A673 (cell line): Measurements from ENCODE around the gene ALOX12. TPM values are rescaled to one million over a fixed set of nuclear protein-coding genes. Genes with fewer than 3 reads are reported as not detected.

ENCODE experiments used
- BruUV-seq: library from RNA; stranded (reverse); fragments of 400-500 nt; replicated peaks from 2 replicates; lab custom pipeline; 2021; lab: Mats Ljungman, UMichigan
- CTCF ChIA-PET: fragments of 300-600 bp; sonication (Branson Sonifier 250); formaldehyde crosslinking; loops from one replicate; lab custom pipeline; 2022; ENCODE audit warnings: antibody characterized with exemption; lab: Charles Lee
- POLR2A ChIA-PET: fragments of 300-600 bp; sonication (Branson Sonifier 250); formaldehyde crosslinking; loops from one replicate; lab custom pipeline; 2022; ENCODE audit warnings: antibody characterized with exemption; ENCODE audit not compliant: low non-redundant PET; lab: Charles Lee
- DNase-seq: peaks from one replicate; pipeline ENCODE4 v3.0.0-alpha.2; 2015; ENCODE audit warnings: low spot score
- H3K27ac ChIP-seq: fragments of 200-600 bp; sonication (generic); 2 replicates; pipeline ENCODE4 v1.5.1; 2016; ENCODE audit warnings: mixed run types, low read depth, mild to moderate bottlenecking, mixed read lengths, antibody characterized with exemption, low read length; ENCODE audit not compliant: poor library complexity, severe bottlenecking
- H3K27me3 ChIP-seq: fragments of 200-600 bp; sonication (generic); replicated peaks from 2 replicates; pipeline ENCODE4 v1.6.1; 2017; ENCODE audit warnings: mixed run types, low read depth, mild to moderate bottlenecking, mixed read lengths, antibody characterized with exemption, low read length; ENCODE audit not compliant: insufficient read depth, poor library complexity
- H3K36me3 ChIP-seq: fragments of 200-600 bp; sonication (generic); 2 replicates; pipeline ENCODE4 v1.6.1; 2016; ENCODE audit warnings: mixed run types, mild to moderate bottlenecking, mixed read lengths, antibody characterized with exemption, low read length; ENCODE audit not compliant: insufficient read depth, poor library complexity, severe bottlenecking
- H3K4me1 ChIP-seq: fragments of 200-600 bp; sonication (generic); 2 replicates; pipeline ENCODE4 v1.6.1; 2017; ENCODE audit warnings: mixed run types, mild to moderate bottlenecking, mixed read lengths, antibody characterized with exemption, low read length; ENCODE audit not compliant: insufficient read depth, poor library complexity, severe bottlenecking
- H3K4me3 ChIP-seq: fragments of 200-600 bp; sonication (generic); 2 replicates; pipeline ENCODE4 v1.5.1; 2016; ENCODE audit warnings: low read depth, mixed run types, mild to moderate bottlenecking, mixed read lengths, low read length; ENCODE audit not compliant: poor library complexity, severe bottlenecking
- H3K9me3 ChIP-seq: fragments of 200-600 bp; sonication (generic); 2 replicates; pipeline ENCODE4 v1.6.1; 2016; ENCODE audit warnings: mixed run types, low read depth, mild to moderate bottlenecking, mixed read lengths, antibody characterized with exemption, low read length; ENCODE audit not compliant: poor library complexity, severe bottlenecking
- EZH2 ChIP-seq: fragments of 200-600 bp; sonication (generic); IDR thresholded peaks from 2 replicates; pipeline ENCODE4 v1.6.1; 2017; ENCODE audit warnings: borderline replicate concordance, low read depth, mild to moderate bottlenecking, mixed read lengths, antibody characterized with exemption, low read length; ENCODE audit not compliant: poor library complexity, severe bottlenecking
- intact Hi-C: fragments of 100-400 bp; cut with micrococcal nuclease; formaldehyde crosslinking; loops from one replicate; pipeline ENCODE4 v1.10.0; 2022; ENCODE audit not compliant: unreplicated experiment
- total RNA-seq: library from RNA; stranded (reverse); gene quantifications from 2 replicates; pipeline ENCODE4 v1.2.3, GENCODE V29; 2021
- TF ChIP-seq, protein P1 (sequence below): fragments of 300-800, 200-600 bp; sonication (generic); conservative IDR thresholded peaks from 2 replicates; pipeline ENCODE4 v1.5.1; 2017; ENCODE audit warnings: low read depth, mild to moderate bottlenecking, antibody characterized with exemption, low read length, moderate library complexity, mixed read lengths

ALOX12 gene
- total RNA-seq, 1 experiment from 2014 or later = not detected

DNA sequence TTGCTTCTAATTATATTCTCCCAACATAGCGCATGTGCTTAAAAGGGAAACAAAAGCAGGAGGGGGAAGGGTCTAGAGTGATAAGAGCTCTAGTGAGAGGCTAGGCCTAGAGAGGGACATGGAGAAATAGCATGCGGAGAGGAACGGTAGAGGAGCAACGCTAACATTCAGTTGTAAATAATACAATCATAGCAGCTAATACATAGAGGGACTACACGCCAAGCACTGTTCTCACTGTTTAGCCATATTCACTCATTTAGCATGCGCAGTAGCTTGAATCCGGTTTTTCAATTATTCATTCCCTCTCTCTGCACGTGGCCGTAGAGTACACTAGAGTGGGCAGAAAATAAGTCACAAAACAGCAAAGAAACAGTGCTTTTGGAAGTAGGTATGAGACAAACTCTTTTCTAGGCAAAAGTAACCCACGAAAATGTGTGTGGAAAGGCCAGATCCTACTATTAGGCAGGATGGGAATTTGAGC lies 1.7 kb upstream of the ALOX12 start:
- TF ChIP-seq EZH2 = no peak
- TF ChIP-seq, protein P1, sequence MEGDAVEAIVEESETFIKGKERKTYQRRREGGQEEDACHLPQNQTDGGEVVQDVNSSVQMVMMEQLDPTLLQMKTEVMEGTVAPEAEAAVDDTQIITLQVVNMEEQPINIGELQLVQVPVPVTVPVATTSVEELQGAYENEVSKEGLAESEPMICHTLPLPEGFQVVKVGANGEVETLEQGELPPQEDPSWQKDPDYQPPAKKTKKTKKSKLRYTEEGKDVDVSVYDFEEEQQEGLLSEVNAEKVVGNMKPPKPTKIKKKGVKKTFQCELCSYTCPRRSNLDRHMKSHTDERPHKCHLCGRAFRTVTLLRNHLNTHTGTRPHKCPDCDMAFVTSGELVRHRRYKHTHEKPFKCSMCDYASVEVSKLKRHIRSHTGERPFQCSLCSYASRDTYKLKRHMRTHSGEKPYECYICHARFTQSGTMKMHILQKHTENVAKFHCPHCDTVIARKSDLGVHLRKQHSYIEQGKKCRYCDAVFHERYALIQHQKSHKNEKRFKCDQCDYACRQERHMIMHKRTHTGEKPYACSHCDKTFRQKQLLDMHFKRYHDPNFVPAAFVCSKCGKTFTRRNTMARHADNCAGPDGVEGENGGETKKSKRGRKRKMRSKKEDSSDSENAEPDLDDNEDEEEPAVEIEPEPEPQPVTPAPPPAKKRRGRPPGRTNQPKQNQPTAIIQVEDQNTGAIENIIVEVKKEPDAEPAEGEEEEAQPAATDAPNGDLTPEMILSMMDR = no peak
- no peaks in the 10 kb centered on the region for H3K9me3 ChIP-seq
- DNase-seq = no peak
- H3K4me1 ChIP-seq = no peaks in the 10 kb centered on the region
- BruUV-seq = no TSS peak
- H3K27ac ChIP-seq = no peak overlapping the region
- intact Hi-C loops = no loop called here
- ChIA-PET POLR2A (no interaction called here), CTCF (no interaction called here)
- H3K4me3 ChIP-seq = no peak overlapping the region
- H3K27me3 ChIP-seq = no peaks in the 10 kb centered on the region
- peaks cover 2% of the 10 kb centered on the region for H3K36me3 ChIP-seq

GRCh38 chr17:6994666-6995256 lies 1.1 kb upstream of the ALOX12 start:
- Histone ChIP-seq H3K27me3 (no peaks in the 10 kb centered on the region), H3K27ac (no peak overlapping the region), H3K4me1 (no peaks in the 10 kb centered on the region), H3K4me3 (no peak overlapping the region), H3K36me3 (peaks cover 2% of the 10 kb centered on the region), H3K9me3 (no peaks in the 10 kb centered on the region)
- CTCF ChIA-PET = no interaction called here
- intact Hi-C loops = no loop called here
- TF ChIP-seq EZH2 = no peak
- TF ChIP-seq, protein P1 = no peak
- POLR2A ChIA-PET = no interaction called here
- BruUV-seq = no TSS peak
- DNase-seq = no peak

- BruUV-seq = no TSS peak
- DNase-seq = no peak
- TF ChIP-seq EZH2 = no peak
- TF ChIP-seq, protein P1 = no peak
- H3K9me3 ChIP-seq = no peaks in the 10 kb centered on the region
- intact Hi-C loops = no loop called here
- no peak overlapping the region for H3K4me3 ChIP-seq
- no peaks in the 10 kb centered on the region for H3K4me1 ChIP-seq
- no peak overlapping the region for H3K27ac ChIP-seq
- H3K27me3 ChIP-seq = no peaks in the 10 kb centered on the region
- H3K36me3 ChIP-seq = peaks cover 2% of the 10 kb centered on the region
- CTCF ChIA-PET = interaction anchor here (0.6 kb wide), 1 partner anchor 12 kb away, joined by 4 read pairs; no protein-coding TSS in a partner anchor
- POLR2A ChIA-PET = no interaction called here
Measured at GRCh38 chr17:6996256-6997011, 585 bp downstream of the ALOX12 start.
